Thoracic aorta (tissue), 2 donors: ENCODE results near the gene GOLGA7B. TPM values are rescaled to one million over a fixed set of nuclear protein-coding genes. Genes with fewer than 3 reads are reported as not detected.

Source experiments
- ATAC-seq: fragments of 150-250 bp; one replicate; pipeline ENCODE4 v1.8.0; 2017; ENCODE audit warnings: low read depth; ENCODE audit not compliant: insufficient number of reproducible peaks, low FRiP score
- DNase-seq: peaks from one replicate; pipeline ENCODE4 v3.0.0-alpha.2; 2020; ENCODE audit warnings: low spot score
- H3K27ac ChIP-seq, 2 donors: fragments of 200-600 bp; sonication (generic); 1 replicate in 1 of 2; 2 replicates in 1 of 2; pipeline ENCODE4 v1.5.1; 2016; ENCODE audit warnings: mild to moderate bottlenecking in 2 of 2, moderate library complexity in 2 of 2
- H3K27me3 ChIP-seq: fragments of 200-600 bp; sonication (generic); replicated peaks from 2 replicates; pipeline ENCODE4 v1.6.0; 2016; ENCODE audit warnings: mild to moderate bottlenecking; ENCODE audit not compliant: insufficient read depth
- H3K36me3 ChIP-seq: fragments of 200-600 bp; sonication (generic); one replicate; pipeline ENCODE4 v1.5.1; 2016
- H3K4me1 ChIP-seq, 2 donors: fragments of 200-600 bp; sonication (generic); 1 replicate in 1 of 2; 2 replicates in 1 of 2; pipeline versions ENCODE4 v1.5.1 to v1.6.0; 2016; ENCODE audit warnings: low read depth in 2 of 2, mild to moderate bottlenecking in 1 of 2; ENCODE audit not compliant: control insufficient read depth in 1 of 2
- H3K4me3 ChIP-seq: fragments of 200-600 bp; sonication (generic); 2 replicates; pipeline ENCODE4 v1.5.1; 2016; ENCODE audit warnings: mild to moderate bottlenecking
- H3K9me3 ChIP-seq: fragments of 200-600 bp; sonication (generic); 2 replicates; pipeline ENCODE4 v1.5.1; 2016
- CTCF ChIP-seq: fragments of 200-600 bp; sonication (generic); IDR thresholded peaks from one replicate; pipeline ENCODE4 v1.5.1; 2019; ENCODE audit warnings: antibody characterized with exemption
- total RNA-seq, 2 donors: library from RNA; depleted of rRNA; stranded (reverse); fragments of >200 nt; gene quantifications; one replicate each; pipeline versions ENCODE4 v1.1.0 to v1.2.3, GENCODE V29; 2016

Gene GOLGA7B
- total RNA-seq, 2 donors from 2014 or later: 0.07 TPM; not detected in 1

- no peak overlapping the region for H3K27ac ChIP-seq
- H3K4me1 ChIP-seq: no peaks in the 10 kb centered on the region
- ATAC-seq (no peak), DNase-seq (no peak)
- no peak overlapping the region for H3K4me3 ChIP-seq
- H3K9me3 ChIP-seq: no peaks in the 10 kb centered on the region
- no peaks in the 10 kb centered on the region for H3K27me3 ChIP-seq
- no peak for TF ChIP-seq CTCF
- no peaks in the 10 kb centered on the region for H3K36me3 ChIP-seq
Observed at GRCh38 chr10:97895915-97896314, 46.3 kb downstream of the GOLGA7B start.

GRCh38 chr10:97896756-97897358 lies 47.2 kb downstream of the GOLGA7B start:
- Histone ChIP-seq H3K27ac (no peak overlapping the region), H3K4me1 (no peaks in the 10 kb centered on the region), H3K36me3 (no peaks in the 10 kb centered on the region), H3K27me3 (no peaks in the 10 kb centered on the region), H3K4me3 (no peak overlapping the region), H3K9me3 (no peaks in the 10 kb centered on the region)
- no peak for TF ChIP-seq CTCF
- DNase-seq: no peak
- no peak for ATAC-seq

- H3K27me3 ChIP-seq: no peaks in the 10 kb centered on the region
- H3K27ac ChIP-seq: no peak overlapping the region
- no peaks in the 10 kb centered on the region for H3K36me3 ChIP-seq
- H3K4me3 ChIP-seq: no peak overlapping the region
- TF ChIP-seq CTCF: no peak
- no peaks in the 10 kb centered on the region for H3K4me1 ChIP-seq
- no peak for ATAC-seq
- no peaks in the 10 kb centered on the region for H3K9me3 ChIP-seq
- DNase-seq: no peak
Observed at GRCh38 chr10:97898429-97898828, 48.8 kb downstream of the GOLGA7B start.

GRCh38 chr10:97901381-97901780 lies 51.7 kb downstream of the GOLGA7B start:
- H3K36me3 ChIP-seq: no peaks in the 10 kb centered on the region
- no peak for ATAC-seq
- no peak for DNase-seq
- no peaks in the 10 kb centered on the region for H3K27me3 ChIP-seq
- H3K4me1 ChIP-seq: no peaks in the 10 kb centered on the region
- no peaks in the 10 kb centered on the region for H3K9me3 ChIP-seq
- H3K27ac ChIP-seq: no peak overlapping the region
- no peak for TF ChIP-seq CTCF
- H3K4me3 ChIP-seq: no peak overlapping the region

GRCh38 chr10:97903128-97904017 lies 53.7 kb downstream of the GOLGA7B start:
- Histone ChIP-seq H3K4me3 (no peak overlapping the region), H3K27ac (no peak overlapping the region), H3K4me1 (no peaks in the 10 kb centered on the region), H3K27me3 (no peaks in the 10 kb centered on the region), H3K9me3 (no peaks in the 10 kb centered on the region), H3K36me3 (no peaks in the 10 kb centered on the region)
- no peak for DNase-seq
- no peak for TF ChIP-seq CTCF
- ATAC-seq: no peak
